ENCODE results near the gene ABHD6.

ABHD6 gene

GRCh38 chr3:58326267-58326900, 88.8 kb downstream of the ABHD6 start:
- Histone ChIP-seq H3K4me3 (ENCODE audit: low read depth in 1 of 2, low read length in 2 of 2) (no peak overlapping the region), H3K9me3 (ENCODE audit: control insufficient read depth in 1 of 2, low read length in 2 of 2) (no peaks in the 10 kb centered on the region), H3K36me3 (ENCODE audit: control insufficient read depth in 1 of 2, insufficient read depth in 2 of 2, low read length in 2 of 2) (no peaks in the 10 kb centered on the region), H3K27me3 (ENCODE audit: low read depth, low read length) (no peaks in the 10 kb centered on the region), H3K27ac (ENCODE audit: low read length) (no peak overlapping the region), H3K4me1 (ENCODE audit: control insufficient read depth in 1 of 2, insufficient read depth in 2 of 2, low read length in 2 of 2) (peaks cover 0 to 4% of the 10 kb centered on the region in 2 donors)

- Histone ChIP-seq H3K36me3 (ENCODE audit: control insufficient read depth in 1 of 2, insufficient read depth in 2 of 2, low read length in 2 of 2) (no peaks in the 10 kb centered on the region), H3K4me3 (ENCODE audit: low read depth in 1 of 2, low read length in 2 of 2) (no peak overlapping the region), H3K27me3 (ENCODE audit: low read depth, low read length) (no peaks in the 10 kb centered on the region), H3K27ac (ENCODE audit: low read length) (no peak overlapping the region), H3K4me1 (ENCODE audit: control insufficient read depth in 1 of 2, insufficient read depth in 2 of 2, low read length in 2 of 2) (peaks cover 3 to 17% of the 10 kb centered on the region in 2 donors), H3K9me3 (ENCODE audit: control insufficient read depth in 1 of 2, low read length in 2 of 2) (no peaks in the 10 kb centered on the region)
These were observed 91.7 kb downstream of the ABHD6 start for GRCh38 chr3:58329150-58329921.

DNA sequence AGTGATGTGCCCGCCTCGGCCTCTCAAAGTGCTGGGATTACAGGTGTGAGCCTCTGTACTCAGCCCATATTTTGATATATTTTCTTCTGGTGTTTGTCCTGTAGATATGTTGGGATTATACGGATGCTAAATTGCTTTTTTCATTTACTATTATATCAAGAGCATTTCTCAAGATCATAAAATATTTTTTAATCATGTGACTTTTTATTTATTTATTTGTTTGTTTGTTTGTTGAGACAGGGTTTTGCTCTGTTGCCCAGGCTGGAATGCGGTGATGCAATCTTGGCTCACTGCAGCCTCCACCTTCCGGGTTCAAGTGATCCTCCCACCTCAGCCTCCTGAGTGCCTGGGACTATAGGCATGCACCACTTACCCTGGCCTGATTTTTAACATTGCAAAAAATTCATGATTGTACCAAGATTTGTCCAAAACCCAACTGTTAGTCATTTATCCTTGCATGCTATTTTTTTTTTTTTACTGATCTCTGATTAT, 92.4 kb downstream of the ABHD6 start:
- Histone ChIP-seq H3K4me3 (ENCODE audit: low read depth in 1 of 2, low read length in 2 of 2) (no peak overlapping the region), H3K36me3 (ENCODE audit: control insufficient read depth in 1 of 2, insufficient read depth in 2 of 2, low read length in 2 of 2) (no peaks in the 10 kb centered on the region), H3K27ac (ENCODE audit: low read length) (no peak overlapping the region), H3K4me1 (ENCODE audit: control insufficient read depth in 1 of 2, insufficient read depth in 2 of 2, low read length in 2 of 2) (peaks cover 6 to 24% of the 10 kb centered on the region in 2 donors), H3K27me3 (ENCODE audit: low read depth, low read length) (no peaks in the 10 kb centered on the region), H3K9me3 (ENCODE audit: control insufficient read depth in 1 of 2, low read length in 2 of 2) (no peaks in the 10 kb centered on the region)

DNA sequence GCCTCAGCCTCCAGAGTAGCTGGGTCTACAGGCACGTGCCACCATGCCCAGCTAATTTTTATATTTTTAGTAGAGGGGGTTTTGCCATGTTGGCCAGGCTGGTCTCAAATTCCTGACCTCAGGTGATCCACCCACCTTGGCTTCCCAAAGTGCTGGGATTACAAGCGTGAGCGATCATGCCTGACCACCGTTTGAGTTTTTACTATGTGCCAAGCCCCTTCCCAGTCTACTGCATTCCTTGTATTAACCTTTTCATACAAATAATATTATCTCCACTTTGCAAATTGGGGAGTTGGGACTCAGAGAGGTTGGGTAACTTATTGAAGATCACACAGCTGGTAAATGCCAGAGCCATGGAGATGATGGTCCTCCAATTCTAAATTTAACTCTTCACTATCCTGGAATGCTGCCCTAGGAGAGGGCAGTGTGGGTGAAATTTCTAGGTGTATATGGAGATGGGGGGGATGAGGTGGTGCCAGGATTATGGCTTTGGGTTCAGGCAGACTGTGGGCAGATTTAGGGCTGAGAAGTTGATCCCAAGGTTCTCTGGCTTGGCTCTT, 94.1 kb downstream of the ABHD6 start:
- peaks cover 6 to 24% of the 10 kb centered on the region in 2 donors for H3K4me1 ChIP-seq (ENCODE audit: control insufficient read depth in 1 of 2, insufficient read depth in 2 of 2, low read length in 2 of 2)
- no peaks in the 10 kb centered on the region for H3K9me3 ChIP-seq (ENCODE audit: control insufficient read depth in 1 of 2, low read length in 2 of 2)
- peak overlapping the region; percentile 62 to 86 for H3K4me3 ChIP-seq (ENCODE audit: low read depth in 1 of 2, low read length in 2 of 2)
- H3K27ac ChIP-seq (ENCODE audit: low read length): no peak overlapping the region
- H3K36me3 ChIP-seq (ENCODE audit: control insufficient read depth in 1 of 2, insufficient read depth in 2 of 2, low read length in 2 of 2): no peaks in the 10 kb centered on the region
- H3K27me3 ChIP-seq (ENCODE audit: low read depth, low read length): no peaks in the 10 kb centered on the region

GRCh38 chr3:58332575-58333188, 95.1 kb downstream of the ABHD6 start, which contains the start of gene PXK:
TSS of gene PXK (plus strand) at chr3:58332892. CDS start at chr3:58332989, 97 bp downstream.
- Histone ChIP-seq H3K36me3 (ENCODE audit: control insufficient read depth in 1 of 2, insufficient read depth in 2 of 2, low read length in 2 of 2) (no peaks in the 10 kb centered on the region), H3K9me3 (ENCODE audit: control insufficient read depth in 1 of 2, low read length in 2 of 2) (no peaks in the 10 kb centered on the region), H3K4me3 (ENCODE audit: low read depth in 1 of 2, low read length in 2 of 2) (peak within 1 kb of the TSS; percentile 71 to 86), H3K4me1 (ENCODE audit: control insufficient read depth in 1 of 2, insufficient read depth in 2 of 2, low read length in 2 of 2) (peaks cover 6 to 24% of the 10 kb centered on the region in 2 donors), H3K27me3 (ENCODE audit: low read depth, low read length) (no peaks in the 10 kb centered on the region), H3K27ac (ENCODE audit: low read length) (peak within 1 kb of the TSS; percentile 53)

GRCh38 chr3:58333206-58334012, 95.8 kb downstream of the ABHD6 start:
- H3K36me3 ChIP-seq (ENCODE audit: control insufficient read depth in 1 of 2, insufficient read depth in 2 of 2, low read length in 2 of 2): no peaks in the 10 kb centered on the region
- peaks cover 6 to 24% of the 10 kb centered on the region in 2 donors for H3K4me1 ChIP-seq (ENCODE audit: control insufficient read depth in 1 of 2, insufficient read depth in 2 of 2, low read length in 2 of 2)
- no peaks in the 10 kb centered on the region for H3K27me3 ChIP-seq (ENCODE audit: low read depth, low read length)
- peak overlapping the region; percentile 53 for H3K27ac ChIP-seq (ENCODE audit: low read length)
- no peaks in the 10 kb centered on the region for H3K9me3 ChIP-seq (ENCODE audit: control insufficient read depth in 1 of 2, low read length in 2 of 2)
- H3K4me3 ChIP-seq (ENCODE audit: low read depth in 1 of 2, low read length in 2 of 2): peak overlapping the region; percentile 71 to 86

DNA sequence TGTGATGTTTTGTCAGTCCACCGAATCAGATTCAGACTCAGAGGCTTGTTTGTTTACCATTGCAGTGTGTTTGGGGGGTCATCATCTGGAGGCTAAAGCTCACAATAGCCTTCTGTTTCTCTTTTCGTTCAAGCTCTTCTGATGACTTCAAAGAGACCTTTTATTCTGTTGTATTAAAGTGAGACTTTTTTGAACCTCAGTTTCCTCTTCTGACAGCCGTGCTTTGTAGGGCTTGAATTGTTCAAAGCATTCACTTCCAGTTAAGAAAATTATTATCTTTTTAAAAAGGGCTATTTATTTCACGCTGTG, 96.4 kb downstream of the ABHD6 start:
- peak overlapping the region; percentile 71 to 86 for H3K4me3 ChIP-seq (ENCODE audit: low read depth in 1 of 2, low read length in 2 of 2)

GRCh38 chr3:58334506-58334884, 96.9 kb downstream of the ABHD6 start:
- Histone ChIP-seq H3K27ac (ENCODE audit: low read length) (peak overlapping the region; percentile 53), H3K27me3 (ENCODE audit: low read depth, low read length) (no peaks in the 10 kb centered on the region), H3K4me3 (ENCODE audit: low read depth in 1 of 2, low read length in 2 of 2) (peak overlapping the region; percentile 71 to 86), H3K36me3 (ENCODE audit: control insufficient read depth in 1 of 2, insufficient read depth in 2 of 2, low read length in 2 of 2) (no peaks in the 10 kb centered on the region), H3K9me3 (ENCODE audit: control insufficient read depth in 1 of 2, low read length in 2 of 2) (no peaks in the 10 kb centered on the region), H3K4me1 (ENCODE audit: control insufficient read depth in 1 of 2, insufficient read depth in 2 of 2, low read length in 2 of 2) (peaks cover 6 to 24% of the 10 kb centered on the region in 2 donors)

More for the DNA sequence above, 96.4 kb downstream of the ABHD6 start:
- Histone ChIP-seq H3K27me3 (ENCODE audit: low read depth, low read length) (no peaks in the 10 kb centered on the region), H3K9me3 (ENCODE audit: control insufficient read depth in 1 of 2, low read length in 2 of 2) (no peaks in the 10 kb centered on the region), H3K4me1 (ENCODE audit: control insufficient read depth in 1 of 2, insufficient read depth in 2 of 2, low read length in 2 of 2) (peaks cover 6 to 24% of the 10 kb centered on the region in 2 donors), H3K27ac (ENCODE audit: low read length) (peak overlapping the region; percentile 53), H3K36me3 (ENCODE audit: control insufficient read depth in 1 of 2, insufficient read depth in 2 of 2, low read length in 2 of 2) (no peaks in the 10 kb centered on the region)

GRCh38 chr3:58335652-58335947, 98.0 kb downstream of the ABHD6 start:
- Histone ChIP-seq H3K4me1 (ENCODE audit: control insufficient read depth in 1 of 2, insufficient read depth in 2 of 2, low read length in 2 of 2) (peaks cover 6 to 24% of the 10 kb centered on the region in 2 donors), H3K9me3 (ENCODE audit: control insufficient read depth in 1 of 2, low read length in 2 of 2) (no peaks in the 10 kb centered on the region), H3K27ac (ENCODE audit: low read length) (peak overlapping the region; percentile 53), H3K36me3 (ENCODE audit: control insufficient read depth in 1 of 2, insufficient read depth in 2 of 2, low read length in 2 of 2) (no peaks in the 10 kb centered on the region), H3K4me3 (ENCODE audit: low read depth in 1 of 2, low read length in 2 of 2) (peak overlapping the region in 1 of 2 donors; percentile 27), H3K27me3 (ENCODE audit: low read depth, low read length) (no peaks in the 10 kb centered on the region)

DNA sequence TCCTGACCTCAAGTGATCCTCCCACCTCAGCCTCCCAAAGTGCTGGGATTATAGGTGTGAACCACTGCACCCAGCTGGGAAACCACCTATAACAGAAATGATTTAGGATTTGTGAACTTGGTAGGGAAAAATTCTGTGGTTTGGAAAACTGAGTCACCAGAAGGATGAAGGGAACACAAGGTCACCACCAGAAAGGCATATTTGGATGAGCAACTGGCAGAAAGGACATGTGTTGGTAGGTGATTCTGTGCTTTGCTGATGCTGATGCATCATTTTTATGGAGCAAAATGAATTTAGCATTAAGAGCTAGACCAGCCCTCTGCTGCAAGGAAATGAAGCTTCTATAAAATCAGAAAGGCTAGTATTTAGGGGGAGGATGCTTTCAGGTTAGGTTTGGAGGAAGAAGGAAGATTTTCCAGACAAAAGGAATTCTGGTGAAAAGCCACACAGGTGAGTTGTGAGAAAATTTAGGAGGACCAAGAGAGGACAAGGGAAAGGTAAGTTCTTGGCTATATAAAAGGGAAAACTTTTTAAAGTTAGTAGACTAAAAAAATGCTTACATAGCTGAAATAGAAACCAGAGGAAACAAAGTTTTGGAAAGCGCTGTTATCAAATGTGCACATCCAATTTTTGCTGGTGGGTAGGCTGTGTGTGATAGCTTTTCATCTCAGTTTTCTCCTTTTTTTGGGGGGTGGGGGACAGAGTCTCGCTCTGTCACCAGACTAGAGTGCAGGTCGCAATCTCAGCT, 98.7 kb downstream of the ABHD6 start:
- Histone ChIP-seq H3K4me3 (ENCODE audit: low read depth in 1 of 2, low read length in 2 of 2) (no peak overlapping the region), H3K9me3 (ENCODE audit: control insufficient read depth in 1 of 2, low read length in 2 of 2) (no peaks in the 10 kb centered on the region), H3K36me3 (ENCODE audit: control insufficient read depth in 1 of 2, insufficient read depth in 2 of 2, low read length in 2 of 2) (no peaks in the 10 kb centered on the region), H3K27me3 (ENCODE audit: low read depth, low read length) (no peaks in the 10 kb centered on the region), H3K4me1 (ENCODE audit: control insufficient read depth in 1 of 2, insufficient read depth in 2 of 2, low read length in 2 of 2) (peaks cover 6 to 24% of the 10 kb centered on the region in 2 donors), H3K27ac (ENCODE audit: low read length) (no peak overlapping the region)
